ENCODE data around the gene NLRP1. TPM values are rescaled to one million over a fixed set of nuclear protein-coding genes. Genes with fewer than 3 reads are reported as not detected.

NLRP1 gene
- total and polyA plus RNA-seq, 2 of the 13 experiments (the other 11 are each of a cell fraction or from before 2014, with no cell fraction given) = 3.4 to 3.7 TPM

DNA sequence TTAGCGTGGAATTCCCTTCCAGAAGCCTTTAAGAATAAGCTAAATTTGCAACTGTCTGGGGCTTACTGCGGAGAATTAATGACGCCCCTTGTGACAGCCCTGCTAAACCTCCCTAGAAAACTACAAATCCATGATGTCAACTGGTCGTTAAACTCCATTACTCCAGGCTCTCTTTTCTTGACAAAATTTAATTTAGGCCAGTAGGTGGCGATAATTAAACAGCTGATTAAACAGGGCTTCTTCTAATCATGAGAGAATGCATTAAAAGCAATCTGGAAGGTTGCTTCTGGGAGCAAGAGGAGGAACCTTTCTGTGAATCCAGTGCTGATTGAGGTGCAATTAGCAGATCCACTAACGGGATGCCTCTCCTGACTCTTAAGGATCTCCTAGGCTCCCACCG, 8.1 kb upstream of the NLRP1 start (continued):
- TF ChIP-seq, protein P1, sequence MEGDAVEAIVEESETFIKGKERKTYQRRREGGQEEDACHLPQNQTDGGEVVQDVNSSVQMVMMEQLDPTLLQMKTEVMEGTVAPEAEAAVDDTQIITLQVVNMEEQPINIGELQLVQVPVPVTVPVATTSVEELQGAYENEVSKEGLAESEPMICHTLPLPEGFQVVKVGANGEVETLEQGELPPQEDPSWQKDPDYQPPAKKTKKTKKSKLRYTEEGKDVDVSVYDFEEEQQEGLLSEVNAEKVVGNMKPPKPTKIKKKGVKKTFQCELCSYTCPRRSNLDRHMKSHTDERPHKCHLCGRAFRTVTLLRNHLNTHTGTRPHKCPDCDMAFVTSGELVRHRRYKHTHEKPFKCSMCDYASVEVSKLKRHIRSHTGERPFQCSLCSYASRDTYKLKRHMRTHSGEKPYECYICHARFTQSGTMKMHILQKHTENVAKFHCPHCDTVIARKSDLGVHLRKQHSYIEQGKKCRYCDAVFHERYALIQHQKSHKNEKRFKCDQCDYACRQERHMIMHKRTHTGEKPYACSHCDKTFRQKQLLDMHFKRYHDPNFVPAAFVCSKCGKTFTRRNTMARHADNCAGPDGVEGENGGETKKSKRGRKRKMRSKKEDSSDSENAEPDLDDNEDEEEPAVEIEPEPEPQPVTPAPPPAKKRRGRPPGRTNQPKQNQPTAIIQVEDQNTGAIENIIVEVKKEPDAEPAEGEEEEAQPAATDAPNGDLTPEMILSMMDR (CRISPR knock-in tag; IDR thresholded peaks at IDR 0.05) = peak; percentile 61
- TF ChIP-seq RAD21 (CRISPR knock-in tag; IDR thresholded peaks at IDR 0.05) (peak; percentile 15; the same call in 1 of the 2 replicates), ZSCAN21 (CRISPR knock-in tag; IDR thresholded peaks at IDR 0.05; ENCODE audit: borderline replicate concordance) (no peak), NPAS2 (CRISPR knock-in tag; IDR thresholded peaks at IDR 0.05; ENCODE audit: borderline replicate concordance) (no peak), SMC3 (IDR thresholded peaks at IDR 0.05; ENCODE audit: low read length) (peak; percentile 48), HMG20A (CRISPR knock-in tag; IDR thresholded peaks at IDR 0.05; ENCODE audit: borderline replicate concordance) (no peak), MIXL1 (CRISPR knock-in tag; IDR thresholded peaks at IDR 0.05) (0 out of 2 replicates have a peak, but pooled peaks have one; percentile 49), MYNN (CRISPR knock-in tag; IDR thresholded peaks at IDR 0.05; ENCODE audit: low read depth) (no peak), CCDC6 (CRISPR knock-in tag; IDR thresholded peaks at IDR 0.05) (no peak)
- TF ChIP-seq, protein P2, sequence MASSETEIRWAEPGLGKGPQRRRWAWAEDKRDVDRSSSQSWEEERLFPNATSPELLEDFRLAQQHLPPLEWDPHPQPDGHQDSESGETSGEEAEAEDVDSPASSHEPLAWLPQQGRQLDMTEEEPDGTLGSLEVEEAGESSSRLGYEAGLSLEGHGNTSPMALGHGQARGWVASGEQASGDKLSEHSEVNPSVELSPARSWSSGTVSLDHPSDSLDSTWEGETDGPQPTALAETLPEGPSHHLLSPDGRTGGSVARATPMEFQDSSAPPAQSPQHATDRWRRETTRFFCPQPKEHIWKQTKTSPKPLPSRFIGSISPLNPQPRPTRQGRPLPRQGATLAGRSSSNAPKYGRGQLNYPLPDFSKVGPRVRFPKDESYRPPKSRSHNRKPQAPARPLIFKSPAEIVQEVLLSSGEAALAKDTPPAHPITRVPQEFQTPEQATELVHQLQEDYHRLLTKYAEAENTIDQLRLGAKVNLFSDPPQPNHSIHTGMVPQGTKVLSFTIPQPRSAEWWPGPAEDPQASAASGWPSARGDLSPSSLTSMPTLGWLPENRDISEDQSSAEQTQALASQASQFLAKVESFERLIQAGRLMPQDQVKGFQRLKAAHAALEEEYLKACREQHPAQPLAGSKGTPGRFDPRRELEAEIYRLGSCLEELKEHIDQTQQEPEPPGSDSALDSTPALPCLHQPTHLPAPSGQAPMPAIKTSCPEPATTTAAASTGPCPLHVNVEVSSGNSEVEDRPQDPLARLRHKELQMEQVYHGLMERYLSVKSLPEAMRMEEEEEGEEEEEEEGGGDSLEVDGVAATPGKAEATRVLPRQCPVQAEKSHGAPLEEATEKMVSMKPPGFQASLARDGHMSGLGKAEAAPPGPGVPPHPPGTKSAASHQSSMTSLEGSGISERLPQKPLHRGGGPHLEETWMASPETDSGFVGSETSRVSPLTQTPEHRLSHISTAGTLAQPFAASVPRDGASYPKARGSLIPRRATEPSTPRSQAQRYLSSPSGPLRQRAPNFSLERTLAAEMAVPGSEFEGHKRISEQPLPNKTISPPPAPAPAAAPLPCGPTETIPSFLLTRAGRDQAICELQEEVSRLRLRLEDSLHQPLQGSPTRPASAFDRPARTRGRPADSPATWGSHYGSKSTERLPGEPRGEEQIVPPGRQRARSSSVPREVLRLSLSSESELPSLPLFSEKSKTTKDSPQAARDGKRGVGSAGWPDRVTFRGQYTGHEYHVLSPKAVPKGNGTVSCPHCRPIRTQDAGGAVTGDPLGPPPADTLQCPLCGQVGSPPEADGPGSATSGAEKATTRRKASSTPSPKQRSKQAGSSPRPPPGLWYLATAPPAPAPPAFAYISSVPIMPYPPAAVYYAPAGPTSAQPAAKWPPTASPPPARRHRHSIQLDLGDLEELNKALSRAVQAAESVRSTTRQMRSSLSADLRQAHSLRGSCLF (CRISPR knock-in tag; IDR thresholded peaks at IDR 0.05; ENCODE audit: borderline replicate concordance) = no peak
- TF ChIP-seq, protein P3, sequence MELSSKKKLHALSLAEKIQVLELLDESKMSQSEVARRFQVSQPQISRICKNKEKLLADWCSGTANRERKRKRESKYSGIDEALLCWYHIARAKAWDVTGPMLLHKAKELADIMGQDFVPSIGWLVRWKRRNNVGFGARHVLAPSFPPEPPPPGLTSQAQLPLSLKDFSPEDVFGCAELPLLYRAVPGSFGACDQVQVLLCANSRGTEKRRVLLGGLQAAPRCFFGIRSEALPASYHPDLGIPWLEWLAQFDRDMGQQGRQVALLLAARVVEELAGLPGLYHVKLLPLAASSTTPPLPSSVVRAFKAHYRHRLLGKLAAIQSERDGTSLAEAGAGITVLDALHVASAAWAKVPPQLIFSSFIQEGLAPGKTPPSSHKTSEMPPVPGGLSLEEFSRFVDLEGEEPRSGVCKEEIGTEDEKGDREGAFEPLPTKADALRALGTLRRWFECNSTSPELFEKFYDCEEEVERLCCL (CRISPR knock-in tag; IDR thresholded peaks at IDR 0.05; ENCODE audit: borderline replicate concordance) = no peak
- TF ChIP-seq, protein P4, sequence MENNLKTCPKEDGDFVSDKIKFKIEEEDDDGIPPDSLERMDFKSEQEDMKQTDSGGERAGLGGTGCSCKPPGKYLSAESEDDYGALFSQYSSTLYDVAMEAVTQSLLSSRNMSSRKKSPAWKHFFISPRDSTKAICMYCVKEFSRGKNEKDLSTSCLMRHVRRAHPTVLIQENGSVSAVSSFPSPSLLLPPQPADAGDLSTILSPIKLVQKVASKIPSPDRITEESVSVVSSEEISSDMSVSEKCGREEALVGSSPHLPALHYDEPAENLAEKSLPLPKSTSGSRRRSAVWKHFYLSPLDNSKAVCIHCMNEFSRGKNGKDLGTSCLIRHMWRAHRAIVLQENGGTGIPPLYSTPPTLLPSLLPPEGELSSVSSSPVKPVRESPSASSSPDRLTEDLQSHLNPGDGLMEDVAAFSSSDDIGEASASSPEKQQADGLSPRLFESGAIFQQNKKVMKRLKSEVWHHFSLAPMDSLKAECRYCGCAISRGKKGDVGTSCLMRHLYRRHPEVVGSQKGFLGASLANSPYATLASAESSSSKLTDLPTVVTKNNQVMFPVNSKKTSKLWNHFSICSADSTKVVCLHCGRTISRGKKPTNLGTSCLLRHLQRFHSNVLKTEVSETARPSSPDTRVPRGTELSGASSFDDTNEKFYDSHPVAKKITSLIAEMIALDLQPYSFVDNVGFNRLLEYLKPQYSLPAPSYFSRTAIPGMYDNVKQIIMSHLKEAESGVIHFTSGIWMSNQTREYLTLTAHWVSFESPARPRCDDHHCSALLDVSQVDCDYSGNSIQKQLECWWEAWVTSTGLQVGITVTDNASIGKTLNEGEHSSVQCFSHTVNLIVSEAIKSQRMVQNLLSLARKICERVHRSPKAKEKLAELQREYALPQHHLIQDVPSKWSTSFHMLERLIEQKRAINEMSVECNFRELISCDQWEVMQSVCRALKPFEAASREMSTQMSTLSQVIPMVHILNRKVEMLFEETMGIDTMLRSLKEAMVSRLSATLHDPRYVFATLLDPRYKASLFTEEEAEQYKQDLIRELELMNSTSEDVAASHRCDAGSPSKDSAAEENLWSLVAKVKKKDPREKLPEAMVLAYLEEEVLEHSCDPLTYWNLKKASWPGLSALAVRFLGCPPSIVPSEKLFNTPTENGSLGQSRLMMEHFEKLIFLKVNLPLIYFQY (CRISPR knock-in tag; IDR thresholded peaks at IDR 0.05; ENCODE audit: borderline replicate concordance) = no peak
- TF ChIP-seq, protein P5, sequence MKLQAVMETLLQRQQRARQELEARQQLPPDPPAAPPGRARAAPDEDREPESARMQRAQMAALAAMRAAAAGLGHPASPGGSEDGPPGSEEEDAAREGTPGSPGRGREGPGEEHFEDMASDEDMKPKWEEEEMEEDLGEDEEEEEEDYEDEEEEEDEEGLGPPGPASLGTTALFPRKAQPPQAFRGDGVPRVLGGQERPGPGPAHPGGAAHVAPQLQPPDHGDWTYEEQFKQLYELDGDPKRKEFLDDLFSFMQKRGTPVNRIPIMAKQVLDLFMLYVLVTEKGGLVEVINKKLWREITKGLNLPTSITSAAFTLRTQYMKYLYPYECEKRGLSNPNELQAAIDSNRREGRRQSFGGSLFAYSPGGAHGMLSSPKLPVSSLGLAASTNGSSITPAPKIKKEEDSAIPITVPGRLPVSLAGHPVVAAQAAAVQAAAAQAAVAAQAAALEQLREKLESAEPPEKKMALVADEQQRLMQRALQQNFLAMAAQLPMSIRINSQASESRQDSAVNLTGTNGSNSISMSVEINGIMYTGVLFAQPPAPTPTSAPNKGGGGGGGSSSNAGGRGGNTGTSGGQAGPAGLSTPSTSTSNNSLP (IDR thresholded peaks at IDR 0.05; ENCODE audit: low read depth, low read length) = 0 out of 2 replicates have a peak, but pooled peaks have one; percentile 72
- TF ChIP-seq, protein P6, sequence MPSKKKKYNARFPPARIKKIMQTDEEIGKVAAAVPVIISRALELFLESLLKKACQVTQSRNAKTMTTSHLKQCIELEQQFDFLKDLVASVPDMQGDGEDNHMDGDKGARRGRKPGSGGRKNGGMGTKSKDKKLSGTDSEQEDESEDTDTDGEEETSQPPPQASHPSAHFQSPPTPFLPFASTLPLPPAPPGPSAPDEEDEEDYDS (CRISPR knock-in tag; IDR thresholded peaks at IDR 0.05) = no peak

Data from HepG2 (cell line).